ENCODE measurements around the gene MICALL2. TPM values are rescaled to one million over a fixed set of nuclear protein-coding genes. Genes with fewer than 3 reads are reported as not detected.

Gene MICALL2
- total RNA-seq, 1 experiment from 2014 or later = 15.7 TPM

GRCh38 chr7:1428941-1429501, 30.2 kb downstream of the MICALL2 start:
- TF ChIP-seq HMGXB4 (CRISPR knock-in tag; IDR thresholded peaks at IDR 0.05) (no peak), USF2 (CRISPR knock-in tag; IDR thresholded peaks at IDR 0.05) (no peak), CREB1 (CRISPR knock-in tag; IDR thresholded peaks at IDR 0.05) (no peak), SMAD3 (CRISPR knock-in tag; IDR thresholded peaks at IDR 0.05; ENCODE audit: borderline replicate concordance) (no peak), ZNF396 (CRISPR knock-in tag; IDR thresholded peaks at IDR 0.05; ENCODE audit: borderline replicate concordance) (no peak), ATF1 (CRISPR knock-in tag; IDR thresholded peaks at IDR 0.05) (no peak), GRHL2 (CRISPR knock-in tag; IDR thresholded peaks at IDR 0.05; ENCODE audit: insufficient replicate concordance, severe bottlenecking) (no peak), TEAD4 (CRISPR knock-in tag; IDR thresholded peaks at IDR 0.05) (no peak), RORB (CRISPR knock-in tag; IDR thresholded peaks at IDR 0.05) (no peak), NFE2L1 (CRISPR knock-in tag; IDR thresholded peaks at IDR 0.05) (no peak), ESRRA (CRISPR knock-in tag; IDR thresholded peaks at IDR 0.05; ENCODE audit: borderline replicate concordance) (no peak)
- TF ChIP-seq, protein P1, sequence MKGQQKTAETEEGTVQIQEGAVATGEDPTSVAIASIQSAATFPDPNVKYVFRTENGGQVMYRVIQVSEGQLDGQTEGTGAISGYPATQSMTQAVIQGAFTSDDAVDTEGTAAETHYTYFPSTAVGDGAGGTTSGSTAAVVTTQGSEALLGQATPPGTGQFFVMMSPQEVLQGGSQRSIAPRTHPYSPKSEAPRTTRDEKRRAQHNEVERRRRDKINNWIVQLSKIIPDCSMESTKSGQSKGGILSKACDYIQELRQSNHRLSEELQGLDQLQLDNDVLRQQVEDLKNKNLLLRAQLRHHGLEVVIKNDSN (CRISPR knock-in tag; IDR thresholded peaks at IDR 0.05) = no peak
- TF ChIP-seq, protein P2, sequence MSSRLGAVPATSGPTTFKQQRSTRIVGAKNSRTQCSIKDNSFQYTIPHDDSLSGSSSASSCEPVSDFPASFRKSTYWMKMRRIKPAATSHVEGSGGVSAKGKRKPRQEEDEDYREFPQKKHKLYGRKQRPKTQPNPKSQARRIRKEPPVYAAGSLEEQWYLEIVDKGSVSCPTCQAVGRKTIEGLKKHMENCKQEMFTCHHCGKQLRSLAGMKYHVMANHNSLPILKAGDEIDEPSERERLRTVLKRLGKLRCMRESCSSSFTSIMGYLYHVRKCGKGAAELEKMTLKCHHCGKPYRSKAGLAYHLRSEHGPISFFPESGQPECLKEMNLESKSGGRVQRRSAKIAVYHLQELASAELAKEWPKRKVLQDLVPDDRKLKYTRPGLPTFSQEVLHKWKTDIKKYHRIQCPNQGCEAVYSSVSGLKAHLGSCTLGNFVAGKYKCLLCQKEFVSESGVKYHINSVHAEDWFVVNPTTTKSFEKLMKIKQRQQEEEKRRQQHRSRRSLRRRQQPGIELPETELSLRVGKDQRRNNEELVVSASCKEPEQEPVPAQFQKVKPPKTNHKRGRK (CRISPR knock-in tag; IDR thresholded peaks at IDR 0.05; ENCODE audit: borderline replicate concordance) = no peak
- TF ChIP-seq, protein P3, sequence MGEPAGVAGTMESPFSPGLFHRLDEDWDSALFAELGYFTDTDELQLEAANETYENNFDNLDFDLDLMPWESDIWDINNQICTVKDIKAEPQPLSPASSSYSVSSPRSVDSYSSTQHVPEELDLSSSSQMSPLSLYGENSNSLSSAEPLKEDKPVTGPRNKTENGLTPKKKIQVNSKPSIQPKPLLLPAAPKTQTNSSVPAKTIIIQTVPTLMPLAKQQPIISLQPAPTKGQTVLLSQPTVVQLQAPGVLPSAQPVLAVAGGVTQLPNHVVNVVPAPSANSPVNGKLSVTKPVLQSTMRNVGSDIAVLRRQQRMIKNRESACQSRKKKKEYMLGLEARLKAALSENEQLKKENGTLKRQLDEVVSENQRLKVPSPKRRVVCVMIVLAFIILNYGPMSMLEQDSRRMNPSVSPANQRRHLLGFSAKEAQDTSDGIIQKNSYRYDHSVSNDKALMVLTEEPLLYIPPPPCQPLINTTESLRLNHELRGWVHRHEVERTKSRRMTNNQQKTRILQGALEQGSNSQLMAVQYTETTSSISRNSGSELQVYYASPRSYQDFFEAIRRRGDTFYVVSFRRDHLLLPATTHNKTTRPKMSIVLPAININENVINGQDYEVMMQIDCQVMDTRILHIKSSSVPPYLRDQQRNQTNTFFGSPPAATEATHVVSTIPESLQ (CRISPR knock-in tag; IDR thresholded peaks at IDR 0.05) = no peak
- ATAC-seq (no peak), DNase-seq (ENCODE audit: low spot score) (no peak)
- CTCF ChIA-PET = interaction anchor here (0.5 to 1.5 kb wide), 4 partner anchors 18 to 902 kb away, joined by 3 to 4 read pairs (median 3); no protein-coding TSS in a partner anchor
- Mint-ChIP-seq H3K27me3 (ENCODE audit: low read depth) (peaks cover 2% of the 10 kb centered on the region; the same call in 1 of the 2 replicates), H3K9me3 (peaks cover 4% of the 10 kb centered on the region; the same call in 1 of the 2 replicates), H3K4me3 (no peak overlapping the region), H3K36me3 (no peaks in the 10 kb centered on the region), H3K27ac (no peak overlapping the region), H3K4me1 (no peaks in the 10 kb centered on the region; the same call in 1 of the 2 replicates)
- POLR2A ChIA-PET = no interaction called here

GRCh38 chr7:1427064-1427657, 32.1 kb downstream of the MICALL2 start:
- ChIA-PET CTCF (interaction anchor here (0.9 kb wide), 1 partner anchor 23 kb away, joined by 3 read pairs; no protein-coding TSS in a partner anchor), POLR2A (no interaction called here)
- H3K4me3 Mint-ChIP-seq = no peak overlapping the region
- peaks cover 4% of the 10 kb centered on the region; the same call in 1 of the 2 replicates for H3K9me3 Mint-ChIP-seq
- H3K36me3 Mint-ChIP-seq = no peaks in the 10 kb centered on the region
- peaks cover 3% of the 10 kb centered on the region for H3K4me1 Mint-ChIP-seq
- no peak overlapping the region for H3K27ac Mint-ChIP-seq
- ATAC-seq = no peak
- DNase-seq (ENCODE audit: low spot score) = no peak
- peaks cover 2% of the 10 kb centered on the region; the same call in 1 of the 2 replicates for H3K27me3 Mint-ChIP-seq (ENCODE audit: low read depth)
- TF ChIP-seq ZNF425 (CRISPR knock-in tag; conservative IDR thresholded peaks at IDR 0.05) (no peak), ZNF396 (CRISPR knock-in tag; IDR thresholded peaks at IDR 0.05; ENCODE audit: borderline replicate concordance) (no peak), SMAD3 (CRISPR knock-in tag; IDR thresholded peaks at IDR 0.05; ENCODE audit: borderline replicate concordance) (no peak), ATF2 (CRISPR knock-in tag; IDR thresholded peaks at IDR 0.05; ENCODE audit: borderline replicate concordance, low read depth) (no peak), ZNF416 (CRISPR knock-in tag; IDR thresholded peaks at IDR 0.05) (no peak)
- TF ChIP-seq, protein P4, sequence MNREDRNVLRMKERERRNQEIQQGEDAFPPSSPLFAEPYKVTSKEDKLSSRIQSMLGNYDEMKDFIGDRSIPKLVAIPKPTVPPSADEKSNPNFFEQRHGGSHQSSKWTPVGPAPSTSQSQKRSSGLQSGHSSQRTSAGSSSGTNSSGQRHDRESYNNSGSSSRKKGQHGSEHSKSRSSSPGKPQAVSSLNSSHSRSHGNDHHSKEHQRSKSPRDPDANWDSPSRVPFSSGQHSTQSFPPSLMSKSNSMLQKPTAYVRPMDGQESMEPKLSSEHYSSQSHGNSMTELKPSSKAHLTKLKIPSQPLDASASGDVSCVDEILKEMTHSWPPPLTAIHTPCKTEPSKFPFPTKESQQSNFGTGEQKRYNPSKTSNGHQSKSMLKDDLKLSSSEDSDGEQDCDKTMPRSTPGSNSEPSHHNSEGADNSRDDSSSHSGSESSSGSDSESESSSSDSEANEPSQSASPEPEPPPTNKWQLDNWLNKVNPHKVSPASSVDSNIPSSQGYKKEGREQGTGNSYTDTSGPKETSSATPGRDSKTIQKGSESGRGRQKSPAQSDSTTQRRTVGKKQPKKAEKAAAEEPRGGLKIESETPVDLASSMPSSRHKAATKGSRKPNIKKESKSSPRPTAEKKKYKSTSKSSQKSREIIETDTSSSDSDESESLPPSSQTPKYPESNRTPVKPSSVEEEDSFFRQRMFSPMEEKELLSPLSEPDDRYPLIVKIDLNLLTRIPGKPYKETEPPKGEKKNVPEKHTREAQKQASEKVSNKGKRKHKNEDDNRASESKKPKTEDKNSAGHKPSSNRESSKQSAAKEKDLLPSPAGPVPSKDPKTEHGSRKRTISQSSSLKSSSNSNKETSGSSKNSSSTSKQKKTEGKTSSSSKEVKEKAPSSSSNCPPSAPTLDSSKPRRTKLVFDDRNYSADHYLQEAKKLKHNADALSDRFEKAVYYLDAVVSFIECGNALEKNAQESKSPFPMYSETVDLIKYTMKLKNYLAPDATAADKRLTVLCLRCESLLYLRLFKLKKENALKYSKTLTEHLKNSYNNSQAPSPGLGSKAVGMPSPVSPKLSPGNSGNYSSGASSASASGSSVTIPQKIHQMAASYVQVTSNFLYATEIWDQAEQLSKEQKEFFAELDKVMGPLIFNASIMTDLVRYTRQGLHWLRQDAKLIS (CRISPR knock-in tag; IDR thresholded peaks at IDR 0.05; ENCODE audit: borderline replicate concordance) = no peak
